Right lobe of liver (tissue), 6 donors: ENCODE results near the gene DMWD. TPM values are rescaled to one million over a fixed set of nuclear protein-coding genes. Genes with fewer than 3 reads are reported as not detected.

Experiments used
- ATAC-seq, 4 donors: fragments of 200-7000 bp; cut with Tn5 transposase; one replicate each; pipeline ENCODE4 v1.9.1; 2020; ENCODE audit warnings: mild to moderate bottlenecking in 4 of 4, moderate library complexity in 4 of 4
- DNase-seq, 3 donors: peaks; one replicate each; pipeline ENCODE4 v3.0.0-alpha.2; 2020
- H3K27ac ChIP-seq, 3 donors: fragments of 200-600 bp; one replicate each; pipeline ENCODE4 v1.8.0; 2022
- H3K27me3 ChIP-seq, 2 donors: fragments of 200-600 bp; one replicate each; pipeline ENCODE4 v1.8.0; 2022
- H3K36me3 ChIP-seq, 4 donors: fragments of 200-600 bp; sonication (generic) in 1 of 4; one replicate each; pipeline versions ENCODE4 v1.5.1 to v1.8.0; 2017 to 2022; ENCODE audit warnings: control low read depth in 1 of 4
- H3K4me1 ChIP-seq, 4 donors: fragments of 200-600 bp; sonication (generic) in 1 of 4; one replicate each; pipeline versions ENCODE4 v1.5.1 to v1.8.0; 2017 to 2022; ENCODE audit warnings: control low read depth in 1 of 4
- H3K4me3 ChIP-seq, 3 donors: fragments of 200-600 bp; one replicate each; pipeline ENCODE4 v1.8.0; 2022
- H3K9me3 ChIP-seq, 4 donors: fragments of 200-600 bp; sonication (generic) in 1 of 4; one replicate each; pipeline versions ENCODE4 v1.5.1 to v1.8.0; 2017 to 2022; ENCODE audit warnings: control low read depth in 1 of 4
- CTCF ChIP-seq, 4 donors: fragments of 200-600 bp in 3 of 4; fragments of 450-650 bp in 1 of 4; IDR thresholded peaks; one replicate each; pipeline versions ENCODE4 v1.5.1 to v1.8.0; 2016 to 2022; ENCODE audit warnings: antibody characterized with exemption in 4 of 4, mild to moderate bottlenecking in 2 of 4
- POLR2A ChIP-seq: fragments of 450-650 bp; IDR thresholded peaks from one replicate; pipeline ENCODE4 v1.6.1; 2017; ENCODE audit warnings: antibody characterized with exemption, mild to moderate bottlenecking
- WGBS: methylation state at CpG from one replicate; pipeline ENCODE4 v1.1.6; 2018; ENCODE audit warnings: low coverage, low lambda C conversion rate; ENCODE audit not compliant: insufficient coverage; ENCODE audit errors: missing lambda C conversion rate; 5-methylcytosine and 5-hydroxymethylcytosine counted together
- intact Hi-C, 2 donors: fragments of 100-400 bp; cut with DNase I; formaldehyde crosslinking; loops; one replicate each; pipeline versions ENCODE4 v1.11.2 to v1.14.1; 2022
- total RNA-seq, 6 experiments: library from RNA; depleted of rRNA in 2 of 6; stranded (reverse); fragments of >200 nt in 2 of 6; fragmentation: NEBNext Ultra II Directional in 3 of 6; extraction: Animal tissue kit (Norgen Biotek cat#: 25700) in 3 of 6; gene quantifications; one replicate each; pipeline versions ENCODE4 v1.1.0 to v1.2.4, GENCODE V29; 2016 to 2023
- donor health status: DM: no; HTN: yes; CAD: no.
- donor health status: DM: no; HTN: no; CAD: no.
- donor health status: DM: no; HTN: no; CAD: no.
- donor health status: DM: no; HTN: yes; CAD: no.
- donor health status: DM: no; HTN: yes; CAD: no.

The DMWD gene
- total RNA-seq, 6 experiments from 2014 or later: 8.3 to 14.3 (median 11.9) TPM

- intact Hi-C loops: loop anchor here in 1 of 2 donors (10.0 kb wide), 1 partner anchor 192 kb away; no protein-coding TSS in a partner anchor
- no CpG with 5 or more reads among the region's 5 CpGs for WGBS
- no peaks in the 10 kb centered on the region for H3K4me1 ChIP-seq
- peaks cover 0 to 47% (median 20%) of the 10 kb centered on the region in 4 donors for H3K36me3 ChIP-seq
- H3K27ac ChIP-seq: no peak overlapping the region
- TF ChIP-seq POLR2A (no peak), CTCF (IDR thresholded peaks at IDR 0.05) (no peak)
- ATAC-seq: no peak
- no peaks in the 10 kb centered on the region for H3K9me3 ChIP-seq
- no peaks in the 10 kb centered on the region for H3K27me3 ChIP-seq
- no peak for DNase-seq
- no peak overlapping the region for H3K4me3 ChIP-seq
Measured at GRCh38 chr19:45822716-45823115, 30.1 kb upstream of the DMWD start.

- intact Hi-C loops: loop anchor here in 1 of 2 donors (10.0 kb wide), 1 partner anchor 193 kb away; no protein-coding TSS in a partner anchor
- H3K9me3 ChIP-seq: no peaks in the 10 kb centered on the region
- DNase-seq (no peak), ATAC-seq (no peak)
- no peaks in the 10 kb centered on the region for H3K4me1 ChIP-seq
- no peaks in the 10 kb centered on the region for H3K27me3 ChIP-seq
- H3K27ac ChIP-seq: no peak overlapping the region
- H3K4me3 ChIP-seq: no peak overlapping the region
- H3K36me3 ChIP-seq: peaks cover 0 to 37% (median 17%) of the 10 kb centered on the region in 4 donors
- TF ChIP-seq POLR2A: no peak
- TF ChIP-seq CTCF (IDR thresholded peaks at IDR 0.05): no peak
- 70% methylated on average over 2 of the region's 10 CpGs for WGBS
Measured at GRCh38 chr19:45821570-45821969, 28.9 kb upstream of the DMWD start.

GRCh38 chr19:45821103-45821521 is 28.5 kb upstream of the DMWD start:
- DNase-seq: no peak
- peaks cover 0 to 32% (median 16%) of the 10 kb centered on the region in 4 donors for H3K36me3 ChIP-seq
- WGBS: 74% methylated on average over 7 of the region's 8 CpGs

GRCh38 chr19:45820413-45821102 is 27.9 kb upstream of the DMWD start:
- Histone ChIP-seq H3K27me3 (no peaks in the 10 kb centered on the region), H3K4me3 (no peak overlapping the region), H3K36me3 (peaks cover 0 to 27% (median 13%) of the 10 kb centered on the region in 4 donors), H3K27ac (no peak overlapping the region), H3K4me1 (no peaks in the 10 kb centered on the region), H3K9me3 (no peaks in the 10 kb centered on the region)
- no peak for TF ChIP-seq POLR2A
- no peak for TF ChIP-seq CTCF (IDR thresholded peaks at IDR 0.05)
- 70% methylated on average over 10 of the region's 20 CpGs for WGBS
- ATAC-seq (no peak), DNase-seq (no peak)
- intact Hi-C loops: loop anchor here in 1 of 2 donors (10.0 kb wide), 1 partner anchor 194 kb away; no protein-coding TSS in a partner anchor

More at GRCh38 chr19:45821103-45821521, 28.5 kb upstream of the DMWD start:
- H3K4me3 ChIP-seq: no peak overlapping the region
- no peak overlapping the region for H3K27ac ChIP-seq
- TF ChIP-seq CTCF (IDR thresholded peaks at IDR 0.05) (no peak), POLR2A (no peak)
- intact Hi-C loops: loop anchor here in 1 of 2 donors (10.0 kb wide), 1 partner anchor 194 kb away; no protein-coding TSS in a partner anchor
- no peaks in the 10 kb centered on the region for H3K27me3 ChIP-seq
- no peaks in the 10 kb centered on the region for H3K9me3 ChIP-seq
- no peak for ATAC-seq
- H3K4me1 ChIP-seq: no peaks in the 10 kb centered on the region
